ENCODE data around the gene RASSF10. TPM values are rescaled to one million over a fixed set of nuclear protein-coding genes. Genes with fewer than 3 reads are reported as not detected.

Gene RASSF10
- total and polyA plus RNA-seq, 2 experiments from 2014 or later: 0.53 to 9.5 TPM

DNA sequence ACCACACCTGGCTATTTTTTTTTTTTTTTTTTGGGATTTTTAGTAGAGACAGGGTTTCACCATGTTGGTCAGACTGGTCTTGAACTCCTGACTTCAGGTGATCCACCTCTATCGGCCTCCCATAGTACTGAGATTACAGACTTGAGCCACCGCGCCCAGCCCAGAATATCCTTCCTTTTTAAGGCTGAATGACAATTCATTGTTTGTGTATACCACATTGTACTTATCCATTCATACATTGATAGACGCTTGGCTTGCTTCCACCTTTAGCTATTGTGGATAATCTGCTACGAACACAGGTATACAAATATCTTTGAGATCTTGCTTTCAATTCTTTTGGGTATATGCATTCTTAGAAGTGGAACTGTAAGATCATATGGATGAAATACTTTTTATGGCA is 10.8 kb upstream of the RASSF10 start:
- H4K20me1 ChIP-seq (ENCODE audit: insufficient read depth, poor library complexity, severe bottlenecking): no peaks in the 10 kb centered on the region
- WGBS (ENCODE audit: low lambda C conversion rate, missing lambda C conversion rate): 90% methylated on average over 5 of the region's 5 CpGs
- H3K9me3 ChIP-seq (ENCODE audit: low read depth): no peaks in the 10 kb centered on the region
- H3K27ac ChIP-seq: no peak overlapping the region
- H3K9me2 ChIP-seq (replicated peaks; ENCODE audit: insufficient read depth): no peaks in the 10 kb centered on the region
- H3K4me2 ChIP-seq: no peak overlapping the region
- H2AFZ ChIP-seq: no peak overlapping the region
- H3K4me3 ChIP-seq: no peak overlapping the region
- TF ChIP-seq CTCF (IDR thresholded peaks at IDR 0.05; ENCODE audit: poor library complexity) (no peak), EZH2phosphoT487 (IDR thresholded peaks at IDR 0.05; ENCODE audit: low read depth, severe bottlenecking, unreplicated experiment) (no peak), EZH2 (IDR thresholded peaks at IDR 0.05; ENCODE audit: borderline replicate concordance) (no peak)
- H3K4me1 ChIP-seq (ENCODE audit: insufficient read depth): no peaks in the 10 kb centered on the region
- no peaks in the 10 kb centered on the region for H3K27me3 ChIP-seq
- DNase-seq (ENCODE audit: low spot score): no peak
- H3K36me3 ChIP-seq (replicated peaks; ENCODE audit: insufficient read depth, low read depth): no peaks in the 10 kb centered on the region
- H3K79me2 ChIP-seq: no peaks in the 10 kb centered on the region

DNA sequence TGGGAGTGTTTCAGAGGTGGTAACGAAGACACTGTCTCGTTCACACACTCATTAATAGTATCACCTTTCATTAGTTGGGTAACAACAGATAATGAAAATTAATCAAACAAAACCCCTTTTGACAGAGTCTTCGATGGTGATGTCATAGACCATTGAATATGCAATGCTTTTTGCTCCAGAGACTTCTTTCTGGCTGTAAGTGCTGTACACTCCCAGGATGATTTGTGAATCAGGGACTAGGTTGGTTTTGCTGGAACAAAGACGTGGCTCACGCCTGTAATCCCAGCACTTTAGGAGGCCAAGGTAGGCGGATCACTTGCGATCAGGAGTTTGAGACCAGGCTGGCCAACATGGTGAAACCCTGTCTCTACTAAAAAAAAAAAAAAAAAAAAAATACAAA is 9.5 kb upstream of the RASSF10 start:
- Histone ChIP-seq H3K9me2 (replicated peaks; ENCODE audit: insufficient read depth) (no peaks in the 10 kb centered on the region), H3K79me2 (no peaks in the 10 kb centered on the region), H3K4me1 (ENCODE audit: insufficient read depth) (no peaks in the 10 kb centered on the region), H4K20me1 (ENCODE audit: insufficient read depth, poor library complexity, severe bottlenecking) (no peaks in the 10 kb centered on the region), H2AFZ (no peak overlapping the region), H3K36me3 (replicated peaks; ENCODE audit: insufficient read depth, low read depth) (no peaks in the 10 kb centered on the region), H3K27ac (no peak overlapping the region), H3K27me3 (no peaks in the 10 kb centered on the region), H3K9me3 (ENCODE audit: low read depth) (no peaks in the 10 kb centered on the region), H3K4me2 (no peak overlapping the region), H3K4me3 (no peak overlapping the region)
- no peak for DNase-seq (ENCODE audit: low spot score)
- TF ChIP-seq EZH2phosphoT487 (IDR thresholded peaks at IDR 0.05; ENCODE audit: low read depth, severe bottlenecking, unreplicated experiment) (no peak), EZH2 (IDR thresholded peaks at IDR 0.05; ENCODE audit: borderline replicate concordance) (no peak), CTCF (IDR thresholded peaks at IDR 0.05; ENCODE audit: poor library complexity) (no peak)
- 92% methylated on average over 7 of the region's 7 CpGs for WGBS (ENCODE audit: low lambda C conversion rate, missing lambda C conversion rate)

- TF ChIP-seq EZH2phosphoT487 (IDR thresholded peaks at IDR 0.05; ENCODE audit: low read depth, severe bottlenecking, unreplicated experiment) (no peak), CTCF (IDR thresholded peaks at IDR 0.05; ENCODE audit: poor library complexity) (no peak), EZH2 (IDR thresholded peaks at IDR 0.05; ENCODE audit: borderline replicate concordance) (no peak)
- 99% methylated on average over 3 of the region's 3 CpGs for WGBS (ENCODE audit: low lambda C conversion rate, missing lambda C conversion rate)
Observed at GRCh38 chr11:13000116-13000515, 9.0 kb upstream of the RASSF10 start.

DNA sequence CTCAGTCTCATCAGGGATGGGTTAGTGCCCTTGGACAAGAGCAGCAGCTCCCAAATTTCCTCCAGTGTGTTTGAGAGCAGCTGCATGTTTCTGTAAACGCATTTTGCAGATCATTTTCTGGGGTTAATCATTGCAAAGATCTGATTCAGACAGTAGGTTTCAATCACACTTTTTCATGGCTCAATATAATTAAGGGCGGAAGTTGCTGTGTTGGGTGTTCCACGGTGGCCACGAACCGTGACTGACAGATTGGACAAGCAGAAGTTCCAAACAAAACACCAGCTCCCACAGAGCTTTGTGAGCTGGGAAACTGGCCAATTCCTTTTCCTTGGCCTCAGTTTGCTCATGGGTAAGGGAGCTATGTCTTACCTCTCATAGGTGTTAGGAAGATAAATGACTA is 8.4 kb upstream of the RASSF10 start:
- TF ChIP-seq CTCF (IDR thresholded peaks at IDR 0.05; ENCODE audit: poor library complexity): no peak
- no peak for TF ChIP-seq EZH2phosphoT487 (IDR thresholded peaks at IDR 0.05; ENCODE audit: low read depth, severe bottlenecking, unreplicated experiment)
- no peak for TF ChIP-seq EZH2 (IDR thresholded peaks at IDR 0.05; ENCODE audit: borderline replicate concordance)
- H3K4me2 ChIP-seq: no peak overlapping the region
- H2AFZ ChIP-seq: no peak overlapping the region
- no peaks in the 10 kb centered on the region for H3K9me2 ChIP-seq (replicated peaks; ENCODE audit: insufficient read depth)
- H4K20me1 ChIP-seq (ENCODE audit: insufficient read depth, poor library complexity, severe bottlenecking): no peaks in the 10 kb centered on the region
- no peaks in the 10 kb centered on the region for H3K9me3 ChIP-seq (ENCODE audit: low read depth)
- no peaks in the 10 kb centered on the region for H3K36me3 ChIP-seq (replicated peaks; ENCODE audit: insufficient read depth, low read depth)
- H3K4me3 ChIP-seq: no peak overlapping the region
- no peaks in the 10 kb centered on the region for H3K4me1 ChIP-seq (ENCODE audit: insufficient read depth)
- no peaks in the 10 kb centered on the region for H3K79me2 ChIP-seq
- no peaks in the 10 kb centered on the region for H3K27me3 ChIP-seq
- no peak overlapping the region for H3K27ac ChIP-seq
- WGBS (ENCODE audit: low lambda C conversion rate, missing lambda C conversion rate): 76% methylated on average over 5 of the region's 5 CpGs
- no peak for DNase-seq (ENCODE audit: low spot score)

More at GRCh38 chr11:13000116-13000515, 9.0 kb upstream of the RASSF10 start:
- Histone ChIP-seq H3K4me2 (no peak overlapping the region), H4K20me1 (ENCODE audit: insufficient read depth, poor library complexity, severe bottlenecking) (no peaks in the 10 kb centered on the region), H3K79me2 (no peaks in the 10 kb centered on the region), H3K27ac (no peak overlapping the region), H3K27me3 (no peaks in the 10 kb centered on the region), H3K36me3 (replicated peaks; ENCODE audit: insufficient read depth, low read depth) (no peaks in the 10 kb centered on the region), H3K4me1 (ENCODE audit: insufficient read depth) (no peaks in the 10 kb centered on the region), H3K9me3 (ENCODE audit: low read depth) (no peaks in the 10 kb centered on the region), H3K4me3 (no peak overlapping the region), H3K9me2 (replicated peaks; ENCODE audit: insufficient read depth) (no peaks in the 10 kb centered on the region), H2AFZ (no peak overlapping the region)
- no peak for DNase-seq (ENCODE audit: low spot score)
